ENCODE measurements around the gene LAPTM5. TPM values are rescaled to one million over a fixed set of nuclear protein-coding genes. Genes with fewer than 3 reads are reported as not detected.

Gene LAPTM5
- total RNA-seq, 1 experiment from 2014 or later: 0.15 TPM

GRCh38 chr1:30723331-30723755 lies 34.2 kb downstream of the LAPTM5 start, which contains the start of gene MATN1:
MATN1 (minus strand) TSS chr1:30723585; CDS start chr1:30723551, 34 bp downstream.
- H3K56ac ChIP-seq (ENCODE audit: insufficient read length, low read depth, low read length): no peak within 1 kb of the TSS

More at GRCh38 chr1:30723331-30723755, 34.2 kb downstream of the LAPTM5 start, which contains the start of gene MATN1:
- Histone ChIP-seq H3K27me3 (ENCODE audit: insufficient read depth, low read length) (no peaks in the 10 kb centered on the region), H4K20me1 (ENCODE audit: control insufficient read depth, insufficient read depth, insufficient read length) (no peaks in the 10 kb centered on the region), H4K5ac (ENCODE audit: insufficient read length, low read depth, low read length) (no peak within 1 kb of the TSS), H3K9ac (ENCODE audit: extremely low read depth, insufficient read length, low read length) (no peak within 1 kb of the TSS), H2AK5ac (ENCODE audit: insufficient read length, low read length) (no peak within 1 kb of the TSS), H3K9me3 (ENCODE audit: control insufficient read depth, low read depth, low read length) (no peaks in the 10 kb centered on the region), H2BK5ac (ENCODE audit: insufficient read length, low read length) (no peak within 1 kb of the TSS), H2BK15ac (ENCODE audit: low read depth, low read length) (no peak within 1 kb of the TSS), H2BK20ac (ENCODE audit: low read depth, low read length, poor library complexity, severe bottlenecking) (no peak within 1 kb of the TSS), H4K91ac (ENCODE audit: insufficient read length, low read depth, low read length) (no peak within 1 kb of the TSS), H3K23me2 (ENCODE audit: insufficient read length, low read depth, low read length, poor library complexity, severe bottlenecking) (peaks cover 9% of the 10 kb centered on the region), H2BK12ac (ENCODE audit: insufficient read length, low read depth, low read length) (no peak within 1 kb of the TSS), H3K14ac (ENCODE audit: insufficient read depth, low read length) (no peak within 1 kb of the TSS; the same call in 1 of the 2 replicates), H4K8ac (replicated peaks; ENCODE audit: insufficient read length, low read depth, low read length) (no peak within 1 kb of the TSS), H3K18ac (ENCODE audit: insufficient read length, low read depth, low read length) (no peak within 1 kb of the TSS), H3K23ac (ENCODE audit: insufficient read length, low read depth, low read length) (no peak within 1 kb of the TSS), H3K4ac (ENCODE audit: low read depth, low read length) (no peak within 1 kb of the TSS), H2AFZ (ENCODE audit: low read length) (no peak within 1 kb of the TSS), H3K79me2 (ENCODE audit: insufficient read depth, low read length) (no peaks in the 10 kb centered on the region), H3K79me1 (ENCODE audit: insufficient read depth, low read depth, low read length, poor library complexity, severe bottlenecking) (no peaks in the 10 kb centered on the region), H3K4me2 (ENCODE audit: insufficient read depth, insufficient read length, low read length) (no peak within 1 kb of the TSS), H3K4me1 (ENCODE audit: insufficient read depth, low read length) (peaks cover 6% of the 10 kb centered on the region; the same call in 1 of the 2 replicates), H3T11ph (ENCODE audit: low read length) (no peak within 1 kb of the TSS), H2BK120ac (ENCODE audit: low read depth, low read length, poor library complexity, severe bottlenecking) (no peak within 1 kb of the TSS), H3K27ac (ENCODE audit: insufficient read length, low read depth, low read length) (no peak within 1 kb of the TSS)
- H3K27ac Mint-ChIP-seq: peak within 1 kb of the TSS in 2 of 3 experiments; percentile 40 to 65; a peak in 1 of 7 replicates
- peaks cover 2% of the 10 kb centered on the region for H3K27me3 Mint-ChIP-seq (ENCODE audit: low read depth)
- H3K36me3 Mint-ChIP-seq (ENCODE audit: insufficient read depth in 1 of 3, low read depth in 3 of 3): no peaks in the 10 kb centered on the region
- no peaks in the 10 kb centered on the region for H3K9me3 Mint-ChIP-seq
- H3K4me3 Mint-ChIP-seq: no peak within 1 kb of the TSS
- TF ChIP-seq CTCF (conservative IDR thresholded peaks at IDR 0.05): no peak
- no CpG with 5 or more reads among the region's 14 CpGs for WGBS (ENCODE audit: extremely low coverage, insufficient read length, low lambda C conversion rate)
- DNase-seq: no peak
- peaks cover 17 to 28% of the 10 kb centered on the region in 2 experiments for H3K4me1 Mint-ChIP-seq
